ENCODE results near the gene IFT122.

The IFT122 gene

DNA sequence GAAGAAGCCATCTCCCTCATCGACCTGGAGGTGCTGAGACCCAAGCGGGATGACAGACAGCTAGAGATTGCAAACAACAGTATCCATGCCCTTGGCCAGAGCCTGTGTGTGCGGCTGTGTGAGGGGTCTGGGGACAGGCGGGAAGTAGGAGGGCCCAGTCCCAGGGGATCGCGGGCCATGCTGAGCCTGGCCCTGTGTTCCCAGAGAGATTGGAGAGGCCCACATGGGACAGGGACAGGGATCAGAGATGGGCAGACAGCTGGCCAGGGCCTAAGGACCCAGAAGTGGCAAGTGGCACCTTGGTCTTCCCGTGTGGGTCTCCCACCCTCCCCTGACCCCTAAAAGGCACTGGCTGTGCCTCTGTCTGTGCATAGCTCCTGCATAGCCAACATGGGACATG lies 77.5 kb downstream of the IFT122 start:
- DNase-seq: no peak
- no peaks in the 10 kb centered on the region; the same call in none of the 2 replicates for H3K36me3 ChIP-seq

DNA sequence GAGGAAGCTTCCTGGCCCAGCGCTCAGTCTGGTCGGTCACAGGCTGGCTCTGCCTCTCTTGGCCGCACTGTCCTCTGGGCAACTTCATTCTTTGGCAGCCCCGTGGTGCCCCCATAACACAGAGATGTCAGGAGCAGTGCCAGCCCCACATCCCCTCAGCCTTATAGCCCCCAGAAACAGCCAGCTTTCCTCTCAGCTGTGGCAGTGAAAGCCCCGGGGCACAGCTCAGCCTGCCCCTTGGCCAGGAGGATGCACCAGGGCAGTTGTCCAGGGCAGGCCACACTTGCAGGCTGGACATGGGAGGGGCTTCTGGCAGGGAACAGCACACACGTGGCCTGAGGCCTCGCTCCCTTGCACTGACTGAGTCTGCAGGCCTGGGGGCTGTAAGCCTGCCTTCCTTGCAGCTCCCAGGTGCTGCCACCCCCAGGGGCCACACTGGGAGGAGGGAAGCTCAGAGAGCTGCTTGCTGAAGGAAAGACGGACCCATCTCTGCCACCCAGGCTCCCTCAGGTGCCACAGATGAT lies 78.1 kb downstream of the IFT122 start:
- H3K4me3 ChIP-seq (ENCODE audit: low read depth, low read length): no peak overlapping the region
- TF ChIP-seq, protein P1, sequence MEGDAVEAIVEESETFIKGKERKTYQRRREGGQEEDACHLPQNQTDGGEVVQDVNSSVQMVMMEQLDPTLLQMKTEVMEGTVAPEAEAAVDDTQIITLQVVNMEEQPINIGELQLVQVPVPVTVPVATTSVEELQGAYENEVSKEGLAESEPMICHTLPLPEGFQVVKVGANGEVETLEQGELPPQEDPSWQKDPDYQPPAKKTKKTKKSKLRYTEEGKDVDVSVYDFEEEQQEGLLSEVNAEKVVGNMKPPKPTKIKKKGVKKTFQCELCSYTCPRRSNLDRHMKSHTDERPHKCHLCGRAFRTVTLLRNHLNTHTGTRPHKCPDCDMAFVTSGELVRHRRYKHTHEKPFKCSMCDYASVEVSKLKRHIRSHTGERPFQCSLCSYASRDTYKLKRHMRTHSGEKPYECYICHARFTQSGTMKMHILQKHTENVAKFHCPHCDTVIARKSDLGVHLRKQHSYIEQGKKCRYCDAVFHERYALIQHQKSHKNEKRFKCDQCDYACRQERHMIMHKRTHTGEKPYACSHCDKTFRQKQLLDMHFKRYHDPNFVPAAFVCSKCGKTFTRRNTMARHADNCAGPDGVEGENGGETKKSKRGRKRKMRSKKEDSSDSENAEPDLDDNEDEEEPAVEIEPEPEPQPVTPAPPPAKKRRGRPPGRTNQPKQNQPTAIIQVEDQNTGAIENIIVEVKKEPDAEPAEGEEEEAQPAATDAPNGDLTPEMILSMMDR (IDR thresholded peaks at IDR 0.05; ENCODE audit: low read depth, low read length): no peak
- H3K27me3 ChIP-seq (ENCODE audit: insufficient read depth, low read depth, severe bottlenecking): no peaks in the 10 kb centered on the region
- DNase-seq: no peak
- no peak overlapping the region for H3K27ac ChIP-seq
- no peaks in the 10 kb centered on the region; the same call in 1 of the 2 replicates for H3K36me3 ChIP-seq
- no peaks in the 10 kb centered on the region for H3K9me3 ChIP-seq (ENCODE audit: severe bottlenecking)

More for the DNA sequence above, 77.5 kb downstream of the IFT122 start:
- Histone ChIP-seq H3K9me3 (ENCODE audit: severe bottlenecking) (no peaks in the 10 kb centered on the region), H3K27me3 (ENCODE audit: insufficient read depth, low read depth, severe bottlenecking) (no peaks in the 10 kb centered on the region), H3K4me3 (ENCODE audit: low read depth, low read length) (no peak overlapping the region), H3K27ac (no peak overlapping the region)
- TF ChIP-seq, protein P1 (IDR thresholded peaks at IDR 0.05; ENCODE audit: low read depth, low read length): no peak

DNA sequence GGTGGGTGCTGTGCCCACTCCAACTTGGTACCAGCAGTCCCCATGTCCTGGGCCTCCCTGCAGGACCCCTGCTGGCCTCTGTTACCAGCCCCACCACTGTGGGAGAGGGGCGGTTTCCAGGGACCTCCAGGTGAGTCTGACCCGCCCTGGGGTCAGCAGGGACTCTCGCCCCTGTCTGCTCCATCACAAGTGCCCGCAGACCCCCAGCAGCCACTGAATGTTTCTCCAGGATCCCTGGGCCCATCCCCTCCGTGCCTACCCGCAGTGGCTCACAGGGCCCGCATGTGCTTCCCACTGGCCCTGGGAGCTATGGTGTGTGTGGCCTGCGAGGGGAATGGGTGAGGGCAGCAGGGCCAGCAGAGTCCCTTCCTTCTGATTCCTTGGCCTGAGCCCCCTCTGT lies 78.6 kb downstream of the IFT122 start:
- TF ChIP-seq, protein P1 (IDR thresholded peaks at IDR 0.05; ENCODE audit: low read depth, low read length): no peak
- H3K27ac ChIP-seq: no peak overlapping the region
- H3K27me3 ChIP-seq (ENCODE audit: insufficient read depth, low read depth, severe bottlenecking): no peaks in the 10 kb centered on the region
- H3K4me3 ChIP-seq (ENCODE audit: low read depth, low read length): no peak overlapping the region
- DNase-seq: no peak
- H3K9me3 ChIP-seq (ENCODE audit: severe bottlenecking): no peaks in the 10 kb centered on the region
- no peaks in the 10 kb centered on the region for H3K36me3 ChIP-seq

DNA sequence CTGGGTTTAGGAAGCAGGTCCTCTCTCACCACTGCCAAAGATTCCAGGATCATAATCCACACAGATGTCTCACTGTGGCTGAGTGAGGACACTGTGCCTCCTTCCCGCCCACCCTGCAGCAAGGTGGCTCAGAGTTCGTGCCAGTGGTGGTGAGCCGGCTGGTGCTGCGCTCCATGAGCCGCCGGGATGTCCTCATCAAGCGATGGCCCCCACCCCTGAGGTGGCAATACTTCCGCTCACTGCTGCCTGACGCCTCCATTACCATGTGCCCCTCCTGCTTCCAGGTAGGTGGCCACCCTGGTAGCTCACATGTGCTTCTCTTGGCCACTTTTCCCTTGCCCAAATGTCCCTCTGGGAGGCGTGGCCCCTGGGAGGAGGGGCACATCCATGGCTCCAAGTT lies 79.4 kb downstream of the IFT122 start:
- no peak overlapping the region for H3K4me3 ChIP-seq (ENCODE audit: low read depth, low read length)
- DNase-seq: no peak
- H3K27me3 ChIP-seq (ENCODE audit: insufficient read depth, low read depth, severe bottlenecking): no peaks in the 10 kb centered on the region
- no peaks in the 10 kb centered on the region for H3K36me3 ChIP-seq
- TF ChIP-seq, protein P1 (IDR thresholded peaks at IDR 0.05; ENCODE audit: low read depth, low read length): no peak
- H3K27ac ChIP-seq: no peak overlapping the region
- H3K9me3 ChIP-seq (ENCODE audit: severe bottlenecking): no peaks in the 10 kb centered on the region

DNA sequence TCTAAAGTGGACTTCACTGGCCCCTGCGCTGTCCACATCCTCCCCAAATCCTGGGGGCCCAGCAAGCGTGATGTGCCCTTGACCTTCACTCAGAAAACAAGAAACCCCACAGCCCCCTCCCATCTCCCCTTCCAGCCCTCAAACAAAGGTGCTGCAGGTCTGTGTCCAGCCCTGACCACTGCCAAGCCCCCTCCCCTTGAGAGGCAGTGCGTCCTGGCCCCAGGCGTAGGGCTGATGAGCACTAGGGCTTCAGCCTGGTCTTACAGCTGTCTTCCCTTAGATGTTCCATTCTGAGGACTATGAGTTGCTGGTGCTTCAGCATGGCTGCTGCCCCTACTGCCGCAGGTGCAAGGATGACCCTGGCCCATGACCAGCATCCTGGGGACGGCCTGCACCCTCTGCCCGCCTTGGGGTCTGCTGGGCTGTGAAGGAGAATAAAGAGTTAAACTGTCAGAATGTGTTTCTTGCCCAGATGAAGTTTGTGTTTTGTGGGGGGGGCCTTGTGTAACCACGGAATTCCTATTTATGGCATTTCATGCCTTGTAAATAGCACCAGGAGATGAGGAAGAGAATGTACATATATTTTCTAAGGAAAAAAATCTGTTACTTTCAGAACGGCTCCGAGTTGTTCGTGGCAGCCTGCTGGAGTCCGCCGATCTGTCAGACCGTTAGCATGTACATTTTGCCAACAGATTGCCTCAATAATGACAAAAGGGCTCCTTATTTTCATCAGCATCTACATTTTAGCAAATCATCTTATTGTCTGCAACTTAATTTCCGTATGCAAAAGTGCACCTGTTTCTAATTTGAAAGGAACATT lies 80.1 kb downstream of the IFT122 start:
- H3K27ac ChIP-seq: no peak overlapping the region
- no peaks in the 10 kb centered on the region for H3K36me3 ChIP-seq
- H3K27me3 ChIP-seq (ENCODE audit: insufficient read depth, low read depth, severe bottlenecking): no peaks in the 10 kb centered on the region
- TF ChIP-seq, protein P1 (IDR thresholded peaks at IDR 0.05; ENCODE audit: low read depth, low read length): no peak
- H3K9me3 ChIP-seq (ENCODE audit: severe bottlenecking): no peaks in the 10 kb centered on the region
- DNase-seq: no peak
- no peak overlapping the region for H3K4me3 ChIP-seq (ENCODE audit: low read depth, low read length)

All from WERI-Rb-1 (cell line).